GM18502 (cell line): ENCODE measurements around the gene CELSR1.

Experiments used
- ATAC-seq: cut with Tn5 transposase; IDR thresholded peaks from one replicate; pipeline ENCODE4 v1.9.1; 2021; ENCODE audit warnings: mild to moderate bottlenecking; ENCODE audit not compliant: unreplicated experiment, poor library complexity

The CELSR1 gene

GRCh38 chr22:46537225-46537945, at the start of gene CELSR1:
Gene CELSR1 (minus strand): TSS chr22:46537620. CDS start chr22:46537170, 450 bp downstream.
- no peak for ATAC-seq

- ATAC-seq: peak; percentile 73
Measured at GRCh38 chr22:46587061-46587460, 49.6 kb upstream of the CELSR1 start.

- no peak for ATAC-seq
Measured at GRCh38 chr22:46586531-46587011, 49.2 kb upstream of the CELSR1 start.

- ATAC-seq: no peak
Measured at GRCh38 chr22:46586123-46586519, 48.7 kb upstream of the CELSR1 start.

- no peak for ATAC-seq
Measured at GRCh38 chr22:46585340-46586122, 48.1 kb upstream of the CELSR1 start.

- no peak for ATAC-seq
Measured at GRCh38 chr22:46584081-46584921, 46.9 kb upstream of the CELSR1 start.

- no peak for ATAC-seq
Measured at GRCh38 chr22:46583571-46583970, 46.2 kb upstream of the CELSR1 start.

- no peak for ATAC-seq
Measured at GRCh38 chr22:46582281-46582933, 45.0 kb upstream of the CELSR1 start.

GRCh38 chr22:46581538-46582244, 44.3 kb upstream of the CELSR1 start:
- no peak for ATAC-seq

GRCh38 chr22:46580940-46581537, 43.6 kb upstream of the CELSR1 start:
- no peak for ATAC-seq

GRCh38 chr22:46579751-46580449, 42.5 kb upstream of the CELSR1 start:
- ATAC-seq: no peak

GRCh38 chr22:46578824-46579561, 41.6 kb upstream of the CELSR1 start:
- no peak for ATAC-seq

GRCh38 chr22:46578251-46578823, 40.9 kb upstream of the CELSR1 start:
- no peak for ATAC-seq

GRCh38 chr22:46577368-46578249, 40.2 kb upstream of the CELSR1 start:
- ATAC-seq: peak; percentile 20

- peak; percentile 66 for ATAC-seq
Measured at GRCh38 chr22:46576556-46577367, 39.3 kb upstream of the CELSR1 start.
